MM.1S (cell line): Measurements from ENCODE around the gene USP54.

Experiments used
- DNase-seq: peaks from one replicate; pipeline ENCODE4 v3.0.0-alpha.2; 2015
- H2AFZ ChIP-seq: fragments of 300-600 bp; sonication (generic); 2 replicates; pipeline ENCODE4 v1.6.0; 2016; ENCODE audit warnings: antibody characterized with exemption, low read length
- H3F3A ChIP-seq: fragments of 300-600 bp; sonication (generic); 2 replicates; pipeline ENCODE4 v1.6.1; 2016; ENCODE audit warnings: mild to moderate bottlenecking, antibody characterized with exemption, low read length, moderate library complexity, mixed read lengths; ENCODE audit not compliant: insufficient read depth
- H3K27ac ChIP-seq: fragments of 300-600 bp; sonication (generic); 2 replicates; pipeline ENCODE4 v1.5.1; 2016; ENCODE audit warnings: mild to moderate bottlenecking, low read length
- H3K27me3 ChIP-seq: fragments of 300-600 bp; sonication (generic); replicated peaks from 2 replicates; pipeline ENCODE4 v1.6.0; 2016; ENCODE audit warnings: low read length; ENCODE audit not compliant: insufficient read depth
- H3K36me3 ChIP-seq: fragments of 300-600 bp; sonication (generic); replicated peaks from 2 replicates; pipeline ENCODE4 v1.6.1; 2016; ENCODE audit warnings: mild to moderate bottlenecking, low read length, mixed read lengths; ENCODE audit not compliant: insufficient read depth
- H3K4me1 ChIP-seq: fragments of 300-600 bp; sonication (generic); 2 replicates; pipeline ENCODE4 v1.6.1; 2016; ENCODE audit warnings: low read length, mixed read lengths
- H3K4me2 ChIP-seq: fragments of 300-600 bp; sonication (generic); 2 replicates; pipeline ENCODE4 v1.6.0; 2016; ENCODE audit warnings: low read depth, low read length
- H3K4me3 ChIP-seq: fragments of 300-600 bp; sonication (generic); 2 replicates; pipeline ENCODE4 v1.5.1; 2016; ENCODE audit warnings: low read length, mixed read lengths
- H3K79me2 ChIP-seq: fragments of 300-600 bp; sonication (generic); 2 replicates; pipeline ENCODE4 v1.6.1; 2016; ENCODE audit warnings: mixed run types, low read length, mixed read lengths
- H3K9ac ChIP-seq: fragments of 300-600 bp; sonication (generic); 2 replicates; pipeline ENCODE4 v1.6.1; 2016; ENCODE audit warnings: low read length, mixed read lengths
- H3K9me2 ChIP-seq: fragments of 300-600 bp; sonication (generic); replicated peaks from 2 replicates; pipeline ENCODE4 v1.6.1; 2016; ENCODE audit warnings: mild to moderate bottlenecking, low read length, mixed read lengths; ENCODE audit not compliant: insufficient read depth
- H3K9me3 ChIP-seq: fragments of 300-600 bp; sonication (generic); replicated peaks from 2 replicates; pipeline ENCODE4 v1.6.1; 2016; ENCODE audit warnings: mild to moderate bottlenecking, low read length, mixed read lengths; ENCODE audit not compliant: insufficient read depth
- H4K20me1 ChIP-seq: fragments of 300-600 bp; sonication (generic); 2 replicates; pipeline ENCODE4 v1.6.1; 2016; ENCODE audit warnings: mild to moderate bottlenecking, low read length, moderate library complexity, mixed read lengths; ENCODE audit not compliant: insufficient read depth
- EZH2 ChIP-seq: fragments of 300-600 bp; sonication (generic); optimal IDR thresholded peaks from 2 replicates; pipeline ENCODE3; 2017; ENCODE audit warnings: low read depth, mild to moderate bottlenecking, antibody characterized with exemption, low read length, mixed read lengths
- EZH2phosphoT487 ChIP-seq: fragments of 300-600 bp; sonication (generic); IDR thresholded peaks from 2 replicates; pipeline ENCODE4 v1.6.1; 2018; ENCODE audit warnings: antibody characterized with exemption, low read length
- TF ChIP-seq, protein P1 (sequence below): fragments of 300-600 bp; sonication (generic); IDR thresholded peaks from 2 replicates; pipeline ENCODE4 v1.5.1; 2016; ENCODE audit warnings: antibody characterized with exemption, low read length, mixed read lengths

USP54 gene

DNA sequence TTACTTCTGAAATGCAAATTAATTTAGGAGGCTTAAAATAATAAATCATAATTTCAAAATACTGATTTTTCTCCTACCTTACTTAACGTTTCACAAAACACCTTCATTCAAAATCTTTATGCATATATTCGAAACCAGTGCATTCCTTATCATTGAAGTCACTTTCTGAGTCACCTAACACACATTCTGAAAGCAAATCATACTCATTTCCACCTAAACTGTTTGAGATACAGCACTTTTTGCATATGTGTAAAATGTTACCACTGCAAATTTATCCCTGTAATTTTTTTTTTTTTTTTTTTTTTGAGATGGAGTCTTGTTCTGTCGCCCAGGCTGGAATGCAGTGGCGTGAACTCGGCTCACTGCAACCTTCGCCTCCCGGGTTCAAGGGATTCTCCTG, 111.0 kb downstream of the USP54 start:
- no peaks in the 10 kb centered on the region for H4K20me1 ChIP-seq
- peaks cover 6% of the 10 kb centered on the region; the same call in 1 of the 2 replicates for H3K79me2 ChIP-seq
- no peaks in the 10 kb centered on the region for H3K9me2 ChIP-seq
- H3K27ac ChIP-seq = no peak overlapping the region
- no peaks in the 10 kb centered on the region for H3K9me3 ChIP-seq
- no peak overlapping the region for H3K9ac ChIP-seq
- H3K4me2 ChIP-seq = no peak overlapping the region
- H3K27me3 ChIP-seq = no peaks in the 10 kb centered on the region
- TF ChIP-seq EZH2 (no peak), EZH2phosphoT487 (no peak)
- TF ChIP-seq, protein P1, sequence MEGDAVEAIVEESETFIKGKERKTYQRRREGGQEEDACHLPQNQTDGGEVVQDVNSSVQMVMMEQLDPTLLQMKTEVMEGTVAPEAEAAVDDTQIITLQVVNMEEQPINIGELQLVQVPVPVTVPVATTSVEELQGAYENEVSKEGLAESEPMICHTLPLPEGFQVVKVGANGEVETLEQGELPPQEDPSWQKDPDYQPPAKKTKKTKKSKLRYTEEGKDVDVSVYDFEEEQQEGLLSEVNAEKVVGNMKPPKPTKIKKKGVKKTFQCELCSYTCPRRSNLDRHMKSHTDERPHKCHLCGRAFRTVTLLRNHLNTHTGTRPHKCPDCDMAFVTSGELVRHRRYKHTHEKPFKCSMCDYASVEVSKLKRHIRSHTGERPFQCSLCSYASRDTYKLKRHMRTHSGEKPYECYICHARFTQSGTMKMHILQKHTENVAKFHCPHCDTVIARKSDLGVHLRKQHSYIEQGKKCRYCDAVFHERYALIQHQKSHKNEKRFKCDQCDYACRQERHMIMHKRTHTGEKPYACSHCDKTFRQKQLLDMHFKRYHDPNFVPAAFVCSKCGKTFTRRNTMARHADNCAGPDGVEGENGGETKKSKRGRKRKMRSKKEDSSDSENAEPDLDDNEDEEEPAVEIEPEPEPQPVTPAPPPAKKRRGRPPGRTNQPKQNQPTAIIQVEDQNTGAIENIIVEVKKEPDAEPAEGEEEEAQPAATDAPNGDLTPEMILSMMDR = no peak
- H3K36me3 ChIP-seq = peaks cover 3% of the 10 kb centered on the region
- no peak for DNase-seq
- H3K4me1 ChIP-seq = no peaks in the 10 kb centered on the region
- no peak overlapping the region for H3K4me3 ChIP-seq
- no peak overlapping the region for H2AFZ ChIP-seq
- peaks cover 4% of the 10 kb centered on the region; the same call in 1 of the 2 replicates for H3F3A ChIP-seq

DNA sequence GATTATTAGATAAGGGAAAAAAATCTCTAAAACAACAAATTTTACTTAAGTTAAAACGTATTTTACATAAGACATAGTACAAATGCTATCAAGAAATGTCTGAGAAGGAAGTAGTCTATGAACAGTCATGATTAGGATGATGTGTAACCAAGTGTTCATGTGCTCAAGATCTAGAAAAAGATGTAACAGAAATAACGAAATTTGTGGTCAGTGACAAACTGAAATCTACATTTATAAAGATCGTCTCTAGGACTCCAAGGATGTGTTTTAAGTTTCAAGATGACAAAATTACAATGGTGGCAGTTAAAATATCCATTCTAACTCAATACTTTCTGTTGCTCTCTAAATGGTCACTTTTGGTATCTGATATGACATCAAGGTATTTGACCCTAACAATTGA, 112.5 kb downstream of the USP54 start:
- TF ChIP-seq, protein P1 = no peak
- TF ChIP-seq EZH2phosphoT487 = no peak
- Histone ChIP-seq H2AFZ (no peak overlapping the region), H4K20me1 (no peaks in the 10 kb centered on the region), H3F3A (peaks cover 4% of the 10 kb centered on the region; the same call in 1 of the 2 replicates), H3K4me1 (no peaks in the 10 kb centered on the region), H3K4me2 (no peak overlapping the region), H3K27me3 (no peaks in the 10 kb centered on the region), H3K4me3 (no peak overlapping the region), H3K9me2 (no peaks in the 10 kb centered on the region), H3K79me2 (peaks cover 6% of the 10 kb centered on the region; the same call in 1 of the 2 replicates), H3K9me3 (no peaks in the 10 kb centered on the region), H3K9ac (no peak overlapping the region), H3K36me3 (peaks cover 3% of the 10 kb centered on the region), H3K27ac (no peak overlapping the region)
- no peak for DNase-seq

DNA sequence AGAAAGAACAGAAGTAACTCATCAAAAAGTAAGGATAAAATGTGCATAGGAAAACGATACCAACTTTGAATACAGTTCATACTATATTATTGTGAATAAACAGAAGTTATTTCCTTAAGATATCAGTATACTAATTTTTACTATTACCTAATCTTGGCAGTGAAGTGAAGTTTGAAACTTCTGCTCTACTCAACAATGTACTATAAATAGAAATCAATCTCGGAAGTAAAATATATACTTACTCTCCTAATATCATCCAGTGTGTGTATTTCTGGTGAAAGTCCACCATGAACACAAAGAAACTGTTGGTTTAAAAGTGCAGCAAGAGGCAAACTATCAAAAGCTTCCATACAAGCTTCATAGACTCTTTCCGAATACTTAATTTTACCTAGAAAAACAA, 119.9 kb downstream of the USP54 start:
- no peak for DNase-seq
- peaks cover 9% of the 10 kb centered on the region; the same call in 1 of the 2 replicates for H3K4me1 ChIP-seq
- H3K9me3 ChIP-seq = no peaks in the 10 kb centered on the region
- H2AFZ ChIP-seq = no peak overlapping the region
- TF ChIP-seq EZH2phosphoT487 (no peak), EZH2 (no peak)
- TF ChIP-seq, protein P1 = no peak
- no peaks in the 10 kb centered on the region for H4K20me1 ChIP-seq
- H3K9me2 ChIP-seq = no peaks in the 10 kb centered on the region
- H3K4me3 ChIP-seq = no peak overlapping the region
- H3K4me2 ChIP-seq = no peak overlapping the region
- H3K79me2 ChIP-seq = no peaks in the 10 kb centered on the region
- no peak overlapping the region for H3K27ac ChIP-seq
- no peak overlapping the region for H3K9ac ChIP-seq
- no peaks in the 10 kb centered on the region for H3F3A ChIP-seq
- no peaks in the 10 kb centered on the region for H3K27me3 ChIP-seq
- H3K36me3 ChIP-seq = peaks cover 11% of the 10 kb centered on the region
